ENCODE results near the gene SEL1L3. TPM values are rescaled to one million over a fixed set of nuclear protein-coding genes. Genes with fewer than 3 reads are reported as not detected.
"Not testable (repeated sequence)": the region's sequence is repeated elsewhere in the genome, so short reads cannot be mapped to it uniquely, and the experiment has no call there.

SEL1L3 gene
- total RNA-seq, 1 donor from 2014 or later, result 36.0 TPM

DNA sequence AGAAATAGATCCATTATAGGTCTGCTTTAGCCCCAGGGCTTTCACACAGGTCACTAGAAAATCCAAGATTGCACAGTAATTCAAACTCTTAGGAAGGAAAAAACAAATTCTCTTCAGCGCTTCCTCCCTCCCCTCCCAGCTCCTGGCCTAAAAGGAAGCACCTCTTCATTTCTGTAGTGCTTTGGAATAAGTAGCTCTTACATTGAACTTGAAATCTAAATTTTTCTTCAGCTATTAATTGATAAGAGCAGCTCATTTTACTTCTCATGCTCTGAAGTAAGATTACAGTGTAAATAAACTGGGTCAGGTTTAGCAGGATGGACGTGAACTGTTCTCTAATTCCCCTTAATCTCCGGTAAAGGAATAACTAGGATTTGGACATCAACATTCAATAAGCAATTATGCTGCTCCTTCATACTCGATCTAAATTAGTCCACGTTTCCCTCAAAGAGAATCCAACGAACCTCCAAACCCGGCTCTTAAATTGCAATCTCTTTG, 10.9 kb upstream of the SEL1L3 start:
- H3K27me3 Mint-ChIP-seq (ENCODE audit: insufficient read depth), result peaks cover 5% of the 10 kb centered on the region
- no peak overlapping the region for H3K4me3 Mint-ChIP-seq
- H3K27ac Mint-ChIP-seq, result no peak overlapping the region
- DNase-seq (ENCODE audit: low spot score), result no peak
- no peaks in the 10 kb centered on the region for H3K9me3 Mint-ChIP-seq
- peaks cover 9% of the 10 kb centered on the region for H3K4me1 Mint-ChIP-seq (ENCODE audit: low read depth)
- intact Hi-C loops (cut with micrococcal nuclease), result no loop called here
- H3K36me3 Mint-ChIP-seq (ENCODE audit: low read depth), result peaks cover 1% of the 10 kb centered on the region

DNA sequence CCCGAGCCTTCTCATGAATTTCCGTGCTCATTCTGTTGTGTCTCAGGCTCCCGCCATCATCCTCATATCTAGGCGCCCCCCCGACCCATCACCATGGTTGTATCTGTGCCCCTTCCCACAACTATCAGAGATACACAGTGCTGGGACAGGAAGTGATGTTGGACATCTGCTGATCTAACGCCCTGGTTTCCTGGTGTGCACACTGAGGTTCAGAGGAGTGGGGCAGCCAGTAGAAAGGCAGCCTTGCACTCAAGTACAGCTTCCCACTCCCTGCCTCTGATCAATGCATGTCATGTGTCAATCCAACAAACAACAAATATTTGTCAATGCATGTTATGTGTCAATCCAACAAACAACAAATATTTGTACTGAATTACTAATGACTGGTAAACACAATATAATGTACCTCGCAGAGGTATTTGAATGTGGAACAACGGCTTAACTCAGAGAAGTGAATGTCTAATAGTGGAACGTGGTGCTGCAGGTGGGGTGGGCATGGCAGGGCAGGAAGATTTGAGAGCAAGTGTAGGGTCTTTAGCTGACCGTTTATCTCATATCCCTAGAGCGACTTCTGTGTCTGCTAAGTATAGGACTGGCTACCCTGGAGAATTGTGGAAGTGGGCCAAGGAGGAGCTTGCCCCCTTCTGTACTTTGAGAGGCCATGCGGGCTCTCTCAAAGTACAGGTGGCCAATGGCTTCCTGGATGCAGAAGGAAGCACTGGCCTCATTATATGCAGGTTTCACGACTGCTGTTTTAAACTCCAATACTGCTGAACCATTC, 10.3 kb upstream of the SEL1L3 start:
- intact Hi-C loops (cut with micrococcal nuclease), result no loop called here
- H3K27ac Mint-ChIP-seq, result no peak overlapping the region

DNA sequence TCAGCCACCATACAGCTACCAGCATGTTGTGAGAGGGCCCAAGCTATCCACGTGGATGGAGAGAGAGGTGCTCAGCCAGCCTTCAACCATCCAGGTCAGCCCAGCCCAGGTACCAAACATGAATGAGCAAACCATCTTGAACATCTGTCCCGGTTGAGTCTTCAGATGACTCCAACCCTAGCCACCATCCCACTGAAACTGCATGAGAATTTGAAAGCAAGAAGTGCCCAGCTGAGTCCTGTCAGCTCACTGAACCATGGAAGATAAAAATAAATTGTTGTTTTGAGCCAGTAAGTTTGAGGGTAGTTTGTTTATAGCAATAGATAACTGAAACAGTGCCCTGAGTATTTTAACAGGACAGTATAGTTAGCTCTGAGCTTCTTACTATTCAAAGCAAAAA, 7.3 kb upstream of the SEL1L3 start:
- Mint-ChIP-seq H3K4me1 (ENCODE audit: low read depth) (peaks cover 9% of the 10 kb centered on the region), H3K27me3 (ENCODE audit: insufficient read depth) (peaks cover 2% of the 10 kb centered on the region), H3K36me3 (ENCODE audit: low read depth) (peaks cover 1% of the 10 kb centered on the region), H3K9me3 (no peaks in the 10 kb centered on the region), H3K27ac (no peak overlapping the region), H3K4me3 (no peak overlapping the region)
- intact Hi-C loops (cut with micrococcal nuclease), result no loop called here
- no peak for DNase-seq (ENCODE audit: low spot score)

More for the DNA sequence above, 10.3 kb upstream of the SEL1L3 start:
- Mint-ChIP-seq H3K27me3 (ENCODE audit: insufficient read depth) (peaks cover 6% of the 10 kb centered on the region), H3K4me3 (no peak overlapping the region), H3K4me1 (ENCODE audit: low read depth) (peaks cover 9% of the 10 kb centered on the region), H3K9me3 (no peaks in the 10 kb centered on the region), H3K36me3 (ENCODE audit: low read depth) (peaks cover 1% of the 10 kb centered on the region)
- DNase-seq (ENCODE audit: low spot score), result no peak

DNA sequence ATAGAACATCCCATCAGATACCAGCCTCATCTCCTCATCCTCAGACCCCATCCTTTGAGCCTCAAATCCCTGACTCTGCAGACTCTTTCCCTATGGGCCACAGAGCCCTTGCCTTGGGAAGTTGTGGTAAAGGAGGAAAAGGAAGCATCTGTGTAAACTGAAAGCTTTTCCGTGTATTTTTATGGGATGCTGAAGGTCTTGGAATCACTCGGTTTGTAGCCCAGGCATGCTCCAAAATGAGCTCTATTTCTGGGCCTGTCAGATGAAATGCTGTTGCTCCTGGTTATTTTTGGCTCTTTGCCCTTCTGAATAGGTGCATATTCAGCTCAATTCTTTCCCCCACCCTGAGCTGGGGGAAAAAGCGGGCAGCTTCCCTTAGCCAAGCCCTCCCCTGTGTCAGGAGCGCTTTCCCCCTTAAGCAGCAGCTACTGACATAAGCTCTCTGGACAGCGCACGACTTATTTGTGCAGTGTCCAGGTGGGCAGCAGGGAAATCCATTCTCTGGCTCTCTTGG, 5.0 kb upstream of the SEL1L3 start:
- H3K36me3 Mint-ChIP-seq (ENCODE audit: low read depth), result peaks cover 1% of the 10 kb centered on the region
- H3K27ac Mint-ChIP-seq, result no peak overlapping the region
- H3K4me3 Mint-ChIP-seq, result no peak overlapping the region
- H3K4me1 Mint-ChIP-seq (ENCODE audit: low read depth), result peaks cover 4% of the 10 kb centered on the region
- intact Hi-C loops (cut with micrococcal nuclease), result loop anchor here (10.0 kb wide), 3 partner anchors 633 to 1147 kb away; partner anchors contain the start of genes PI4K2B and TBC1D19
- DNase-seq (ENCODE audit: low spot score), result no peak
- H3K9me3 Mint-ChIP-seq, result no peaks in the 10 kb centered on the region
- peaks cover 2% of the 10 kb centered on the region for H3K27me3 Mint-ChIP-seq (ENCODE audit: insufficient read depth)

- H3K4me3 Mint-ChIP-seq; DNase-seq (ENCODE audit: low spot score); H3K36me3 Mint-ChIP-seq (ENCODE audit: low read depth); H3K9me3 Mint-ChIP-seq; H3K27me3 Mint-ChIP-seq (ENCODE audit: insufficient read depth); H3K27ac Mint-ChIP-seq; H3K4me1 Mint-ChIP-seq (ENCODE audit: low read depth): not testable (repeated sequence)
- intact Hi-C loops (cut with micrococcal nuclease), result loop anchor here (10.0 kb wide), 3 partner anchors 632 to 1148 kb away; partner anchors contain the start of genes PI4K2B and TBC1D19
Observed at GRCh38 chr4:25866401-25866800, 3.6 kb upstream of the SEL1L3 start.

DNA sequence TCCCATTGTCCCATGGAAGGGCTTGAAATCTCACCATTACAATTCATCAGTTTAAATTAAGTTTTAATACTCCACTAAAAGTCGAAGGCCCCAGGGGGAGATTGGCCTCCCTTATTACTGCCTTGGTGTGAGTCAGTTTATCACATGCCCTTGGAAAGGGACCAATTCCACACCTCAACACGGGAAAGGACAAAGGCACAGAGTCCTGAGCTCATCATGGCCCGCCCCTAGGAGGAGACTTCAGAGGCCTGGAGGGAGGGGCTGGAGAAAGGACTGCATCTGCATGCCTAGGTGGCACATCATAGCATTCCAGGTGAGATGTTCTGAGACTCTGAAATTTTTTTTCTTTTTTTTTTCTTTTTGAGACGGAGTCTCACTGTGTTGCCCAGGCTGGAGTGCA, 2.8 kb upstream of the SEL1L3 start:
- Mint-ChIP-seq H3K27me3 (ENCODE audit: insufficient read depth) (peaks cover 2% of the 10 kb centered on the region), H3K36me3 (ENCODE audit: low read depth) (peaks cover 6% of the 10 kb centered on the region), H3K4me3 (peak overlapping the region; percentile 29), H3K4me1 (ENCODE audit: low read depth) (peaks cover 16% of the 10 kb centered on the region), H3K27ac (no peak overlapping the region), H3K9me3 (no peaks in the 10 kb centered on the region)
- DNase-seq (ENCODE audit: low spot score), result no peak
- intact Hi-C loops (cut with micrococcal nuclease), result loop anchor here (10.0 kb wide), 3 partner anchors 631 to 1149 kb away; partner anchors contain the start of genes PI4K2B and TBC1D19

DNA sequence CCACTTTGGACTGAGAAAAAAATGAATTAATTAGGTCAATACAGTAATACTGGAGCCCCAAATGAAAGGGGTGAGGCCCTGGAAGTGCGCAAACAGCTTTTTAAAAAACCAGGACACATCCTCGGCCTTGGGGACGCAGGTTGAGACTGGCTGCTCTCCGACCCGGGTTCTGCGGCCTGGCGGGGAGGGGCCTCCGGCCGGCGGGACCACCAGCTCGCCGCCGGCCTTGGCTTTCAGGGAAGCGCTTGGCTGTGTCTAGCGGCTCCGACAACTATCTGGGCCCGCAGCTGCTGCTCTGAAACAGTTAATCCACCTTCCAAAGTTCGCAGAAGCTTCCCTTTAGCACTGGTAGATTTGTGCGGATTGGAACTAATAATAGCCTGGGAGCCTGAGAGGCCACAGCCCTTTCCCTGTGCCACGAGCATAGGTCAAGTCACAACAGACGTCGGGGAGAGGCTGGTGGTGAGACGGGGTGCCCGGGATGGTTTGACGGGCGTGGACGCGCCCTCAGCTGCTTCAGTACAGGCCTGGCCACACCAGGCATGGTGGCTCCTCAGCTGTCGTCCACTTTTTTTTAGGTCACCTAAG, 1.1 kb upstream of the SEL1L3 start:
- Mint-ChIP-seq H3K4me1 (ENCODE audit: low read depth) (peaks cover 31% of the 10 kb centered on the region), H3K27me3 (ENCODE audit: insufficient read depth) (peaks cover 2% of the 10 kb centered on the region), H3K4me3 (peak overlapping the region; percentile 70), H3K36me3 (ENCODE audit: low read depth) (peaks cover 9% of the 10 kb centered on the region), H3K27ac (peak overlapping the region; percentile 54), H3K9me3 (no peaks in the 10 kb centered on the region)
- intact Hi-C loops (cut with micrococcal nuclease), result loop anchor here (1.0 to 10.0 kb wide), 8 partner anchors 50 to 1151 kb away; partner anchors contain the start of genes PI4K2B, RBPJ, SMIM20 and TBC1D19
- DNase-seq (ENCODE audit: low spot score), result no peak

- H3K4me1 Mint-ChIP-seq (ENCODE audit: low read depth), result peaks cover 36% of the 10 kb centered on the region
- intact Hi-C loops (cut with micrococcal nuclease), result loop anchor here (1.0 to 10.0 kb wide), 8 partner anchors 51 to 1151 kb away; partner anchors contain the start of genes PI4K2B, RBPJ, SMIM20 and TBC1D19
- H3K27ac Mint-ChIP-seq, result peak overlapping the region; percentile 54
- no peaks in the 10 kb centered on the region for H3K27me3 Mint-ChIP-seq (ENCODE audit: insufficient read depth)
- H3K4me3 Mint-ChIP-seq, result peak overlapping the region; percentile 70
- DNase-seq (ENCODE audit: low spot score), result no peak
- H3K9me3 Mint-ChIP-seq, result no peaks in the 10 kb centered on the region
- H3K36me3 Mint-ChIP-seq (ENCODE audit: low read depth), result peaks cover 9% of the 10 kb centered on the region
Observed at GRCh38 chr4:25863347-25863784, 578 bp upstream of the SEL1L3 start.

DNA sequence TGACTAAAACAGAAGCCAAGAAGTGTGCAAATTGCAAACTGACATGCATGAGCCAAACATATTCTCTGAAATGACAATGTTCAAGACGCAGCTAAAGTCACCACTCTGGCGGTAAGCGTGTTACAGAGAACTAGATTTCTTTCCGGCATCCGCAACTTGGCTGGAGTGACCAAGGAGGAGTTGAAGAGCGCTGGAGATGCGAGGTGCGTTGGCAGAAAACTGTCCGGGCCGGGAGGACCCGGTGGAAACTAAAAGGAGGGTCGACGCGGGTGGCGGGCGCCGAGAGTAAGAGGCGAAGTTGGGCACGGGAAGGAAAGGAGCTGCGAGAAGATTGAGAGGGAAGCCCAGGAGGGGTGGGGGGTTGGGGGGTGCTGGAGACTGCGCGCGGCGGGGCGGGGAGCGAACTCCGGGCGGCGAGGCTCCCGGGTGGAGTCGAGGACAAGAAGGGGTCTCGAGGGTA, 807 bp downstream of the SEL1L3 start:
- peak overlapping the region; percentile 99 for H3K27ac Mint-ChIP-seq
- H3K27me3 Mint-ChIP-seq (ENCODE audit: insufficient read depth), result no peaks in the 10 kb centered on the region
- intact Hi-C loops (cut with micrococcal nuclease), result loop anchor here (2.0 to 10.0 kb wide), 7 partner anchors 19 to 1153 kb away; partner anchors contain the start of genes PI4K2B, RBPJ, TBC1D19 and ZCCHC4
- peaks cover 11% of the 10 kb centered on the region for H3K36me3 Mint-ChIP-seq (ENCODE audit: low read depth)
- H3K4me1 Mint-ChIP-seq (ENCODE audit: low read depth), result peaks cover 48% of the 10 kb centered on the region
- H3K4me3 Mint-ChIP-seq, result peak overlapping the region; percentile 99
- DNase-seq (ENCODE audit: low spot score), result peak; percentile 27
- H3K9me3 Mint-ChIP-seq, result no peaks in the 10 kb centered on the region

GRCh38 chr4:25861280-25861950, 1.4 kb downstream of the SEL1L3 start:
- Mint-ChIP-seq H3K4me3 (peak overlapping the region; percentile 99), H3K4me1 (ENCODE audit: low read depth) (peaks cover 54% of the 10 kb centered on the region), H3K36me3 (ENCODE audit: low read depth) (peaks cover 11% of the 10 kb centered on the region), H3K27me3 (ENCODE audit: insufficient read depth) (no peaks in the 10 kb centered on the region), H3K27ac (peak overlapping the region; percentile 99), H3K9me3 (no peaks in the 10 kb centered on the region)
- intact Hi-C loops (cut with micrococcal nuclease), result loop anchor here (2.0 to 10.0 kb wide), 6 partner anchors 19 to 1153 kb away; partner anchors contain the start of genes PI4K2B, RBPJ, TBC1D19 and ZCCHC4
- DNase-seq (ENCODE audit: low spot score), result no peak

- peak overlapping the region; percentile 88 for H3K27ac Mint-ChIP-seq
- intact Hi-C loops (cut with micrococcal nuclease), result loop anchor here (2.0 to 10.0 kb wide), 6 partner anchors 18 to 1154 kb away; partner anchors contain the start of genes PI4K2B, RBPJ, TBC1D19 and ZCCHC4
Observed at GRCh38 chr4:25860586-25861279, 2.1 kb downstream of the SEL1L3 start.

More at GRCh38 chr4:25860586-25861279, 2.1 kb downstream of the SEL1L3 start:
- Mint-ChIP-seq H3K9me3 (no peaks in the 10 kb centered on the region), H3K36me3 (ENCODE audit: low read depth) (peaks cover 11% of the 10 kb centered on the region), H3K27me3 (ENCODE audit: insufficient read depth) (no peaks in the 10 kb centered on the region), H3K4me1 (ENCODE audit: low read depth) (peaks cover 61% of the 10 kb centered on the region), H3K4me3 (peak overlapping the region; percentile 99)
- no peak for DNase-seq (ENCODE audit: low spot score)
